HCT116 (cell line): ENCODE results near the gene CIB1. TPM values are rescaled to one million over a fixed set of nuclear protein-coding genes. Genes with fewer than 3 reads are reported as not detected.
"Not testable (repeated sequence)": the region's sequence is repeated elsewhere in the genome, so short reads cannot be mapped to it uniquely, and the experiment has no call there.

ENCODE experiments used
- ATAC-seq: fragments of 200-7000 bp; cut with Tn5 transposase; 2 replicates; pipeline ENCODE4 v1.9.1; 2020; ENCODE audit warnings: mild to moderate bottlenecking, moderate library complexity
- BruUV-seq: library from RNA; stranded (reverse); fragments of 400-500 nt; replicated peaks from 2 replicates; lab custom pipeline; 2021; lab: Mats Ljungman, UMichigan
- CTCF ChIA-PET: fragments of 300-600 bp; sonication (Branson Sonifier 250); formaldehyde crosslinking; loops from one replicate; lab custom pipeline; 2021; ENCODE audit warnings: antibody characterized with exemption; lab: Charles Lee
- POLR2A ChIA-PET: fragments of 300-600, 350-600 bp; sonication (Branson Sonifier 250); formaldehyde crosslinking; loops from one replicate; lab custom pipeline; 2021; ENCODE audit warnings: antibody characterized with exemption; lab: Charles Lee
- RAD21 ChIA-PET, 2 experiments: fragments of 300-600 bp; sonication (Branson Sonifier 250); formaldehyde crosslinking; loops; one replicate each; lab custom pipeline; 2023; ENCODE audit warnings: low total read pairs in 2 of 2; ENCODE audit not compliant: uncharacterized antibody in 2 of 2, unreplicated experiment in 2 of 2, low non-redundant PET in 1 of 2; lab: Charles Lee
- DNase-seq: peaks from one replicate; pipeline ENCODE4 v3.0.0-alpha.2; 2010; ENCODE audit warnings: low read depth, low spot score
- H2AFZ ChIP-seq: fragments of 200-600 bp; shearing (Covaris generic), sonication (generic); 2 replicates; pipeline ENCODE4 v1.6.1; 2017; ENCODE audit warnings: low read depth, mixed run types, mixed read lengths, antibody characterized with exemption, low read length; ENCODE audit not compliant: poor library complexity, severe bottlenecking
- H3K27ac ChIP-seq: 2 replicates; pipeline ENCODE4 v1.5.1; 2012; ENCODE audit warnings: low read depth, low read length
- H3K27me3 ChIP-seq: fragments of 200-600 bp; sonication (generic); 2 replicates; pipeline ENCODE4 v1.6.1; 2016; ENCODE audit warnings: mixed run types, low read length, mixed read lengths; ENCODE audit not compliant: insufficient read depth
- H3K36me3 ChIP-seq, 2 experiments: fragments of 200-500 bp in 1 of 2; fragments of 200-600 bp in 1 of 2; sonication (Bioruptor generic) in 1 of 2; sonication (generic) in 1 of 2; 2 replicates each; pipeline versions ENCODE4 v1.5.1 to v1.6.1; 2014 to 2016; ENCODE audit warnings: low read length in 2 of 2, inconsistent platforms in 1 of 2, mixed read lengths in 1 of 2, mixed run types in 1 of 2; ENCODE audit not compliant: insufficient read depth in 2 of 2, control insufficient read depth in 1 of 2
- H3K4me1 ChIP-seq, 2 experiments: fragments of 200-600 bp in 1 of 2; sonication (generic) in 1 of 2; 2 replicates each; pipeline versions ENCODE4 v1.5.1 to v1.6.1; 2012 to 2017; ENCODE audit warnings: low read length in 2 of 2, inconsistent platforms in 1 of 2, mild to moderate bottlenecking in 1 of 2, mixed read lengths in 1 of 2, mixed run types in 1 of 2, moderate library complexity in 1 of 2; ENCODE audit not compliant: insufficient read depth in 2 of 2, control insufficient read depth in 1 of 2
- H3K4me2 ChIP-seq: fragments of 200-600 bp; sonication (generic); 2 replicates; pipeline ENCODE4 v1.6.1; 2017; ENCODE audit warnings: mixed run types, low read length, mixed read lengths
- H3K4me3 ChIP-seq, 2 experiments: fragments of 200-600 bp in 1 of 2; sonication (generic) in 1 of 2; replicated peaks in 1 of 2; 2 replicates each; pipeline ENCODE4 v1.5.1; 2011 to 2016; ENCODE audit warnings: low read length in 2 of 2, control low read depth in 1 of 2, low read depth in 1 of 2, mild to moderate bottlenecking in 1 of 2, mixed read lengths in 1 of 2, mixed run types in 1 of 2
- H3K79me2 ChIP-seq: fragments of 200-600 bp; sonication (generic); 2 replicates; pipeline ENCODE4 v1.6.1; 2017; ENCODE audit warnings: mild to moderate bottlenecking, mixed run types, low read length, moderate library complexity, mixed read lengths; ENCODE audit not compliant: insufficient read depth
- H3K9ac ChIP-seq: fragments of 200-600 bp; sonication (generic); 2 replicates; pipeline ENCODE4 v1.6.1; 2016; ENCODE audit warnings: low read length, mixed read lengths
- H3K9me2 ChIP-seq: fragments of 200-600 bp; sonication (generic), shearing (Covaris generic); 2 replicates; pipeline ENCODE4 v1.6.1; 2017; ENCODE audit warnings: mixed run types, mild to moderate bottlenecking, moderate library complexity; ENCODE audit not compliant: insufficient read depth
- H3K9me3 ChIP-seq, 2 experiments: fragments of 200-500 bp in 1 of 2; fragments of 200-600 bp in 1 of 2; sonication (Bioruptor generic) in 1 of 2; sonication (generic) in 1 of 2; 2 replicates each; pipeline ENCODE4 v1.6.1; 2014 to 2017; ENCODE audit warnings: low read length in 2 of 2, mixed read lengths in 2 of 2, inconsistent platforms in 1 of 2, low read depth in 1 of 2, mild to moderate bottlenecking in 1 of 2, mixed run types in 1 of 2, moderate library complexity in 1 of 2; ENCODE audit not compliant: control insufficient read depth in 1 of 2, insufficient read depth in 1 of 2
- H4K20me1 ChIP-seq: fragments of 200-600 bp; sonication (generic), shearing (Covaris generic); 2 replicates; pipeline ENCODE4 v1.6.1; 2017; ENCODE audit warnings: mixed run types, mild to moderate bottlenecking, moderate library complexity; ENCODE audit not compliant: insufficient read depth
- CBX3 ChIP-seq: IDR thresholded peaks from 2 replicates; pipeline ENCODE4 v1.6.1; 2012; ENCODE audit warnings: low read depth
- CEBPB ChIP-seq: IDR thresholded peaks from 2 replicates; pipeline ENCODE4 v1.6.1; 2012; ENCODE audit warnings: low read depth
- ELF1 ChIP-seq: IDR thresholded peaks from 2 replicates; pipeline ENCODE4 v1.6.1; 2012; ENCODE audit warnings: low read depth, borderline replicate concordance
- FOSL1 ChIP-seq: IDR thresholded peaks from 2 replicates; pipeline ENCODE4 v1.6.1; 2012; ENCODE audit warnings: low read depth
- POLR2A ChIP-seq: IDR thresholded peaks from 2 replicates; pipeline ENCODE4 v1.7.0; 2011; ENCODE audit warnings: borderline replicate concordance; ENCODE audit not compliant: insufficient read depth, insufficient read length; ENCODE audit errors: extremely low read depth
- POLR2AphosphoS5 ChIP-seq: IDR thresholded peaks from 2 replicates; pipeline ENCODE4 v1.6.1; 2011; ENCODE audit warnings: mild to moderate bottlenecking, low read depth, low read length, moderate library complexity
- SIN3A ChIP-seq: IDR thresholded peaks from 2 replicates; pipeline ENCODE4 v1.6.1; 2012; ENCODE audit warnings: low read depth
- SP1 ChIP-seq: IDR thresholded peaks from 2 replicates; pipeline ENCODE4 v1.6.1; 2012; ENCODE audit warnings: low read depth
- TCF7L2 ChIP-seq: IDR thresholded peaks from 2 replicates; pipeline ENCODE4 v1.7.0; 2011; ENCODE audit warnings: borderline replicate concordance, inconsistent platforms; ENCODE audit not compliant: insufficient read depth, insufficient read length; ENCODE audit errors: extremely low read depth
- ZFX ChIP-seq: fragments of 450-650 bp; IDR thresholded peaks from 2 replicates; pipeline ENCODE4 v1.6.1; 2017
- ZNF274 ChIP-seq: fragments of 200-500 bp; sonication (Bioruptor generic); IDR thresholded peaks from 2 replicates; pipeline ENCODE4 v1.6.1; 2014; ENCODE audit warnings: mild to moderate bottlenecking, low read depth, low read length, inconsistent platforms
- intact Hi-C: fragments of 100-400 bp; cut with micrococcal nuclease; formaldehyde crosslinking; loops from 2 replicates; pipeline ENCODE4 v1.10.0; 2022
- total RNA-seq: library from RNA; stranded (reverse); gene quantifications from one replicate; pipeline ENCODE4 v1.2.1, GENCODE V29; 2021; ENCODE audit not compliant: unreplicated experiment

The CIB1 gene
- total RNA-seq, 1 experiment from 2014 or later, result 92.7 TPM

DNA sequence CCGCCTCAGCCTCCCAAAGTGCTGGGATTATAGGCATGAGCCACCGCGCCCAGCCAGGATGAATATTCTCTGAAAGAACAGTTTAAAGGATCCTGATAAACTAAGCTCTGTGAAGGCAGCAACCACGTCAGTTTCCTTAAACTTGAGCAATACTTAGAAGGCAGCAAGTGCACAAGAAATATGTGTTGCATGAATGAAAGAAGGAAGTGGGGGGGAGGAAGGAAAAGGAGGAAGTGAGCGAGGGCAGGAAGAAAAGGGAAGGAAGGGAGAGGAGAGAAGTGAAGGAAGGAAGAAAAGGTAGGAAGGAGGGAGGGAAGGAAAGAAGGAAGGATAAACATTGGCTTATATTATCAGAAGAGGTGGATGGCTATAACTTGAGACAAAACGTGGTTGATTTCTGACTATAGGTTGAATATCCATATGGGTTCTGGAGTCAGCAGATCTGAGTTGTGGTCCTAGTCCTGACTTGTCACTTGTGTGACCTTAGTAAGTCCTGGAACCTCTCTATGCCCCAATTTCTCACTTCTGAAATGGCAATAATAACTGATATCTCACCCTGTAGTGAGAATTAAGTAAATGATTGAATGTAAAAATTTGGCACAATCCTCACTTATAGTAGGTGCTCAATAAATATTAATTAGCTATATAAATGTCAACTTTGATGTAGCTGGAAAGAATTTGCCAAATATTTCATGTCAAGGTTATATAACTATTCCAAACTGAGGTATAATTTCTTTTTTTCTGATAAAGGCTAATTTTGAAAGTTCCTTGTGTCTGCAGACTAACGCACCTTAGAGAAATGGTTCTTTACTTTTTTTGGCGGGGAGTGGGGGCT lies 44.6 kb downstream of the CIB1 start:
- CTCF ChIA-PET, result interaction anchor here (0.8 to 1.0 kb wide), 2 partner anchors 12 to 32 kb away, joined by 3 read pairs; partner anchors contain the start of gene SEMA4B
- intact Hi-C loops, result no loop called here
- no peak for DNase-seq
- Histone ChIP-seq H3K9me2 (no peaks in the 10 kb centered on the region), H3K27ac (no peak overlapping the region), H2AFZ (no peak overlapping the region), H3K4me3 (no peak overlapping the region), H3K9me3 (no peaks in the 10 kb centered on the region), H3K36me3 (no peaks in the 10 kb centered on the region)
- TF ChIP-seq SP1 (no peak), POLR2A (no peak), SIN3A (no peak), FOSL1 (no peak), CBX3 (no peak), CEBPB (no peak), ZNF274 (no peak), POLR2AphosphoS5 (no peak), TCF7L2 (no peak), ZFX (no peak), ELF1 (no peak)
- TF ChIP-seq, all 23 proteins: peak for 0
- Histone ChIP-seq H4K20me1 (no peaks in the 10 kb centered on the region), H3K4me1 (peaks cover 32 to 77% of the 10 kb centered on the region in 2 experiments), H3K27me3 (no peaks in the 10 kb centered on the region), H3K9ac (no peak overlapping the region), H3K79me2 (peaks cover 8% of the 10 kb centered on the region; the same call in 1 of the 2 replicates), H3K4me2 (peak overlapping the region; percentile 19; the same call in 1 of the 2 replicates)
- ChIA-PET POLR2A (interaction anchor here (0.7 kb wide), 1 partner anchor 134 kb away, joined by 4 read pairs; no protein-coding TSS in a partner anchor), RAD21 (interaction anchor here in 1 of 2 experiments (0.7 kb wide), 1 partner anchor 24 kb away, joined by 3 read pairs; no protein-coding TSS in a partner anchor)
- BruUV-seq, result no TSS peak
- no peak for ATAC-seq

DNA sequence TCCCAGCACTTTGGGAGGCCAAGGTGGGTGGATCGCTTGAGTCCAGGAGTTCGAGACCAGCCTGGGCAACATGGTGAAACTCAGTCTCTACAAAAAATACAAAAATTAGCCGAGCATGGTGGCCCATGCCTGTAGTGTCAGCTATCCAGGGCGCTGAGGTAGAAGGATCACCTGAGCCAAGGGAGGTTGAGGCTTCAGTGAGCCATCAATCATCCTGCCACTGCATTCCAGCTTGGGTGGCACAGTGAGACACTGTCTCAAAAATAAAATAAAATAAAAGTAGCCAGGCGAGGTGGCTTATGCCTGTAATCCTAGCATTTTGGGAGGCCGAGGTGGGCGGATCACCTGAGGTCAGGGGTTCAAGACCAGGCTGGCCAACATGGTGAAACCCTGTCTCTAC lies 45.7 kb downstream of the CIB1 start:
- H3K9me2 ChIP-seq, H4K20me1 ChIP-seq, POLR2A ChIA-PET, H2AFZ ChIP-seq, H3K36me3 ChIP-seq, H3K9me3 ChIP-seq, ATAC-seq, BruUV-seq, DNase-seq, H3K9ac ChIP-seq, H3K4me2 ChIP-seq, intact Hi-C loops, H3K4me3 ChIP-seq, H3K27me3 ChIP-seq, H3K27ac ChIP-seq, CTCF ChIA-PET, H3K79me2 ChIP-seq: not testable (repeated sequence)
- H3K4me1 ChIP-seq, result peaks cover 42 to 78% of the 10 kb centered on the region in 2 experiments
- RAD21 ChIA-PET, result interaction anchor here in 1 of 2 experiments (0.7 kb wide), 1 partner anchor 23 kb away, joined by 3 read pairs; no protein-coding TSS in a partner anchor
